Parietal lobe (tissue), 2 donors: ENCODE measurements around the gene HS3ST5. TPM values are rescaled to one million over a fixed set of nuclear protein-coding genes. Genes with fewer than 3 reads are reported as not detected.

Experiments
- small RNA-seq: library from RNA; depleted of rRNA; stranded (forward); fragments of <200 nt; gene quantifications from one replicate; pipeline ENCODE3, GENCODE V24; 2014; ENCODE audit warnings: low replicate concordance
- total RNA-seq: library from RNA; depleted of rRNA; stranded (reverse); fragments of >200 nt; gene quantifications from one replicate; pipeline ENCODE4 v1.2.3, GENCODE V29; 2014

HS3ST5 gene
- 9.1 TPM for total RNA-seq

GRCh38 chr6:114342826-114343781 lies at the start of gene HS3ST5:
TSS of gene HS3ST5 (minus strand) at chr6:114343023. CDS start at chr6:114062845, 280,178 bp downstream.

Small RNAs within 50 kb of the gene (small RNA-seq; reads per million reads assigned to genes)
- not detected for gene RNA5SP213
